NCI-H2227 treated with DMSO at 0.1 percent for 48 hours (cell line): ENCODE measurements around the gene TDP2.
"Not testable (repeated sequence)": the region's sequence is repeated elsewhere in the genome, so short reads cannot be mapped to it uniquely, and the experiment has no call there.

Experiments
- DNase-seq: peaks from one replicate; lab custom pipeline; 2025; lab: John Stamatoyannopoulos, UW

The TDP2 gene

GRCh38 chr6:24646771-24647170 lies 19.9 kb downstream of the TDP2 start:
- no peak for DNase-seq

- no peak for DNase-seq
Measured at GRCh38 chr6:24644377-24644776, 22.3 kb downstream of the TDP2 start.

GRCh38 chr6:24643920-24644319 lies 22.8 kb downstream of the TDP2 start:
- no peak for DNase-seq

GRCh38 chr6:24642061-24642460 lies 24.6 kb downstream of the TDP2 start:
- no peak for DNase-seq

- not testable (repeated sequence) for DNase-seq
Measured at GRCh38 chr6:24640631-24641030, 26.1 kb downstream of the TDP2 start.

GRCh38 chr6:24640166-24640565 lies 26.5 kb downstream of the TDP2 start:
- no peak for DNase-seq

GRCh38 chr6:24636681-24637080 lies 30.0 kb downstream of the TDP2 start:
- DNase-seq: no peak

GRCh38 chr6:24632573-24632972 lies 34.1 kb downstream of the TDP2 start:
- no peak for DNase-seq

- DNase-seq: peak; percentile 50
Measured at GRCh38 chr6:24631671-24632070, 35.0 kb downstream of the TDP2 start.

GRCh38 chr6:24630856-24631505 lies 35.7 kb downstream of the TDP2 start:
- peak; percentile 46 for DNase-seq

GRCh38 chr6:24621626-24622289 lies 44.9 kb downstream of the TDP2 start:
- DNase-seq: no peak

- no peak for DNase-seq
Measured at GRCh38 chr6:24620637-24621036, 46.1 kb downstream of the TDP2 start.

GRCh38 chr6:24619661-24620060 lies 47.0 kb downstream of the TDP2 start:
- DNase-seq: no peak

- peak; percentile 13 for DNase-seq
Measured at GRCh38 chr6:24614648-24615047, 52.1 kb downstream of the TDP2 start.

GRCh38 chr6:24614043-24614420 lies 52.7 kb downstream of the TDP2 start:
- DNase-seq: no peak

- no peak for DNase-seq
Measured at GRCh38 chr6:24613361-24614042, 53.2 kb downstream of the TDP2 start.

- DNase-seq: no peak
Measured at GRCh38 chr6:24610672-24611071, 56.0 kb downstream of the TDP2 start.

- no peak for DNase-seq
Measured at GRCh38 chr6:24607310-24608105, 59.2 kb downstream of the TDP2 start.

- no peak for DNase-seq
Measured at GRCh38 chr6:24606200-24606930, 60.3 kb downstream of the TDP2 start.

- DNase-seq: no peak
Measured at GRCh38 chr6:24603241-24603640, 63.5 kb downstream of the TDP2 start.

GRCh38 chr6:24600903-24601302 lies 65.8 kb downstream of the TDP2 start:
- DNase-seq: no peak
